ENCODE measurements around the gene IDUA.

DNA sequence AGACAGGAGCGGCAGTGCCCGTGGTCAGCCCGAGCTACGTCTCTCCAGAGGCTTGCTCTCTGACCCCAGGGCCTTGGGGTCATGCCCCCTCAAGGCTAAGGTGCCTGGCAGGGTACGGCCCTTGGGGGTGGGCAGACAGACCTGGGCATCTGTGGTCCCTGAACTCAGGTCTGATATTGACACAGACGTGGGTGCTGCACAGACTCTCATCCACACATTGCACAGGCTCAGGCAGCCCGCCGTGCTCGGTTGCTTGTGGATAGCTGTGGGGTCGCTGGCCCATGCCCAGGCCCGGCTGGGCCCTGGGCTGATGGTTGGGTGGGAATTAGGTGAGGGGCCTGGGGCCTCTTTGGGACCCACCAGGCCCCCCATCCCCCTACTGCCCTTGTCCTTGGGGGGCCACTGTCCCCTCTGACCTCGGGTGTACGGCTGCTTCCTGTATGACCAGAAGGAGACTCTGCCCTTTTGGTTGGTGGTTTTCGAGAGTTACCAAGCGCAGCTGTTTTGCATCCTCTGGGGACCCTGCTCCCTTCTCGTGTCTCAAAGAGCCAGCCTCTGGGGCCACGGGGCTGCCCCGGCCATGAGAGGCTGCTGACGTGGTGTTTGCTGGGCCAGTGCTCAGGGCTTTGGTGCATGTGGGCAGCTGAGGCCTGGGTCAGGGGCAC lies 34.7 kb downstream of the IDUA start:
- TF ChIP-seq POLR2AphosphoS5 (IDR thresholded peaks at IDR 0.05; ENCODE audit: low read depth) (no peak), REST (IDR thresholded peaks at IDR 0.05; ENCODE audit: insufficient replicate concordance, low read depth) (no peak), SPI1 (IDR thresholded peaks at IDR 0.05; ENCODE audit: borderline replicate concordance, low read depth) (no peak), GABPA (IDR thresholded peaks at IDR 0.05; ENCODE audit: low read depth) (no peak)
- TF ChIP-seq, protein P1, sequence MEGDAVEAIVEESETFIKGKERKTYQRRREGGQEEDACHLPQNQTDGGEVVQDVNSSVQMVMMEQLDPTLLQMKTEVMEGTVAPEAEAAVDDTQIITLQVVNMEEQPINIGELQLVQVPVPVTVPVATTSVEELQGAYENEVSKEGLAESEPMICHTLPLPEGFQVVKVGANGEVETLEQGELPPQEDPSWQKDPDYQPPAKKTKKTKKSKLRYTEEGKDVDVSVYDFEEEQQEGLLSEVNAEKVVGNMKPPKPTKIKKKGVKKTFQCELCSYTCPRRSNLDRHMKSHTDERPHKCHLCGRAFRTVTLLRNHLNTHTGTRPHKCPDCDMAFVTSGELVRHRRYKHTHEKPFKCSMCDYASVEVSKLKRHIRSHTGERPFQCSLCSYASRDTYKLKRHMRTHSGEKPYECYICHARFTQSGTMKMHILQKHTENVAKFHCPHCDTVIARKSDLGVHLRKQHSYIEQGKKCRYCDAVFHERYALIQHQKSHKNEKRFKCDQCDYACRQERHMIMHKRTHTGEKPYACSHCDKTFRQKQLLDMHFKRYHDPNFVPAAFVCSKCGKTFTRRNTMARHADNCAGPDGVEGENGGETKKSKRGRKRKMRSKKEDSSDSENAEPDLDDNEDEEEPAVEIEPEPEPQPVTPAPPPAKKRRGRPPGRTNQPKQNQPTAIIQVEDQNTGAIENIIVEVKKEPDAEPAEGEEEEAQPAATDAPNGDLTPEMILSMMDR (IDR thresholded peaks at IDR 0.05; ENCODE audit: insufficient read depth, low read length): no peak

All from HL-60 (cell line).